Thymus (tissue), 11 donors: Measurements from ENCODE around the gene CMA1. TPM values are rescaled to one million over a fixed set of nuclear protein-coding genes. Genes with fewer than 3 reads are reported as not detected.
"Not testable (repeated sequence)": the region's sequence is repeated elsewhere in the genome, so short reads cannot be mapped to it uniquely, and the experiment has no call there.

Experiments used
- DNase-seq, 9 donors: peaks; one replicate each; pipeline ENCODE4 v3.0.0-alpha.2; 2013; ENCODE audit warnings: low spot score in 9 of 9, low read depth in 6 of 9, missing footprints in 1 of 9
- H3K27ac ChIP-seq, 2 donors: one replicate each; pipeline ENCODE4 v1.5.1; 2013; ENCODE audit warnings: control low read depth in 1 of 2, low read depth in 1 of 2, low read length in 1 of 2, mild to moderate bottlenecking in 1 of 2, moderate library complexity in 1 of 2
- H3K27me3 ChIP-seq, 2 donors: one replicate each; pipeline ENCODE4 v1.5.1; 2013; ENCODE audit warnings: low read length in 1 of 2; ENCODE audit not compliant: control insufficient read depth in 2 of 2, insufficient read depth in 1 of 2
- H3K36me3 ChIP-seq, 2 donors: one replicate each; pipeline ENCODE4 v1.5.1; 2013; ENCODE audit warnings: low read length in 1 of 2, mild to moderate bottlenecking in 1 of 2, moderate library complexity in 1 of 2; ENCODE audit not compliant: control insufficient read depth in 2 of 2, insufficient read depth in 2 of 2
- H3K4me1 ChIP-seq, 2 donors: one replicate each; pipeline ENCODE4 v1.5.1; 2013; ENCODE audit warnings: low read length in 2 of 2; ENCODE audit not compliant: control insufficient read depth in 2 of 2, insufficient read depth in 2 of 2
- H3K4me3 ChIP-seq, 2 donors: one replicate each; pipeline ENCODE4 v1.5.1; 2013; ENCODE audit warnings: low read length in 2 of 2, control low read depth in 1 of 2, mild to moderate bottlenecking in 1 of 2
- H3K9me3 ChIP-seq, 2 donors: one replicate each; pipeline ENCODE4 v1.5.1; 2013; ENCODE audit warnings: low read length in 1 of 2, mild to moderate bottlenecking in 1 of 2; ENCODE audit not compliant: control insufficient read depth in 2 of 2, insufficient read depth in 1 of 2
- WGBS: extraction: QIAGEN DNeasy Blood & Tissue Kit; methylation state at CpG from one replicate; pipeline ENCODE4 v1.1.7; 2013; 5-methylcytosine and 5-hydroxymethylcytosine counted together
- polyA plus RNA-seq: library from polyadenylated mRNA; stranded (reverse); fragments of 200-250 nt; gene quantifications from one replicate; pipeline ENCODE4 v1.2.3, GENCODE V29; 2013
- total RNA-seq: library from RNA; stranded (reverse); fragments of 120-200 nt; gene quantifications from one replicate; pipeline ENCODE4 v1.2.4, GENCODE V29; 2013
- donor health status: healthy.

CMA1 gene
- total and polyA plus RNA-seq, 2 donors, result 0.28 to 0.96 TPM

- peaks cover 0 to 3% of the 10 kb centered on the region in 2 donors for H3K4me1 ChIP-seq
- H3K36me3 ChIP-seq, result no peaks in the 10 kb centered on the region
- WGBS, result 88% methylated on average over 1 of the region's 1 CpG
- no peaks in the 10 kb centered on the region for H3K27me3 ChIP-seq
- no peak overlapping the region for H3K27ac ChIP-seq
- H3K9me3 ChIP-seq, result no peaks in the 10 kb centered on the region
- no peak overlapping the region for H3K4me3 ChIP-seq
- DNase-seq, result no peak
Measured at GRCh38 chr14:24514209-24514608, 6.1 kb upstream of the CMA1 start.

GRCh38 chr14:24513009-24513408 lies 4.9 kb upstream of the CMA1 start:
- Histone ChIP-seq H3K9me3 (no peaks in the 10 kb centered on the region), H3K4me3 (no peak overlapping the region), H3K36me3 (no peaks in the 10 kb centered on the region), H3K27ac (no peak overlapping the region), H3K4me1 (peaks cover 0 to 3% of the 10 kb centered on the region in 2 donors), H3K27me3 (no peaks in the 10 kb centered on the region)
- 33% methylated on average over 2 of the region's 2 CpGs for WGBS
- no peak for DNase-seq

DNA sequence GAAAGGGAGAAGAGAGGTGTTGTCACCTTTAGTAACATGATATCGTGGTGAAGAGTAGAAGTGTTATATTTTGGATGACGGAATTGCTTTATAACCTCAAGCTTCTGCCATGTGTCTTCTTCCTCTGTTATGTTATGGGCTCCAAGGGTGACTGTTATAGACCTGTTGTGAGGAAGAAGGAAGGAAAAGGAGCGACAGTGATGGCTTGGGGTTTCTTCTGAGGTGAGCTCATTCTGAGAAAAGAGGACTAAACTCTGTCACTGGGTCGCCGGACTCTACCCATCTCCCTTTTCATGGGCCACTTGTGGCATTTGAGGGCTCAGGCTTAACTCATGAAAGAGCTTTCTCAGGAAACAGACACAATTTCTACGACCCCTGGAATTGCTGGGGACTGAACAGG lies 1.6 kb downstream of the CMA1 start:
- Histone ChIP-seq H3K36me3 (no peaks in the 10 kb centered on the region), H3K9me3 (no peaks in the 10 kb centered on the region), H3K4me3 (no peak overlapping the region), H3K27me3 (no peaks in the 10 kb centered on the region), H3K4me1 (no peaks in the 10 kb centered on the region), H3K27ac (no peak overlapping the region)
- 87% methylated on average over 6 of the region's 6 CpGs for WGBS
- DNase-seq, result no peak

- H3K27ac ChIP-seq, result no peak overlapping the region
- H3K9me3 ChIP-seq, result no peaks in the 10 kb centered on the region
- no peaks in the 10 kb centered on the region for H3K36me3 ChIP-seq
- peak in 1 of 9 donors; percentile 11 for DNase-seq
- H3K4me1 ChIP-seq, result no peaks in the 10 kb centered on the region
- WGBS, result 90% methylated on average over 5 of the region's 5 CpGs
- no peak overlapping the region for H3K4me3 ChIP-seq
- H3K27me3 ChIP-seq, result no peaks in the 10 kb centered on the region
Measured at GRCh38 chr14:24504425-24504950, 3.6 kb downstream of the CMA1 start.

DNA sequence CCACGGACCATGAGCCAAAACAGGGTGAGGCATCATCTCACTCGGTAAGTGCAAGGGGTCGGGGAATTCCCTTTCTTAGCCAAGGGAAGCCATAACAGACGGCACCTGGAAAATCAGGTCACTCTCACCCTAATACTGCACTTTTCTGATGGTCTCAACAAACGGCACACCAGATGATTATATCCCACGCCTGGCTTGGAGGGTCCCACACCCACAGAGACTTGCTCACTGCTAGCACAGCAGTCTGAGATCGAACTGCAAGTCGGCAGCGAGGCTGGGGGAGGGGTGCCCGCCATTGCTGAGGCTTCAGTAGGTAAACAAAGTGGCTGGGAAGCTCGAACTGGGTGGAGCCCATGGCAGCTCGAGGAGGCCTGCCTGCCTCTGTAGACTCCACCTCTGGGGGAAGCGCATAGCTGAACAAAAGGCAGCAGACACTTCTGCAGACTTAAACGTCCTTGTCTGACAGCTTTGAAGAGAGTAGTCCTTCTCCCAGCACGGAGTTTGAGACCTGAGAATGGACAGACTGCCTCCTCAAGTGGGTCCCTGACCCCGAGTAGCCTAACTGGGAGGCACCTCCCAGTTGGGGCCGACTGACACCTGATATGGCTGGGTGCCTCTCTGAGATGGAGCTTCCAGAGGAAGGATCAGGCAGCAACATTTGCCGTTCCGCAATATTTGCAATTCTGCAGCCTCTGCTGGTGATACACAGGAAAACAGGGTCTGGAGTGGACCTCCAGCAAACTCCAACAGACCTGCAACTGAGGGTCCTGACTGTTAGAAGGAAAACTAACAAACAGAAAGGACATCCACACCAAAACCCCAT lies 16.3 kb downstream of the CMA1 start:
- H3K9me3 ChIP-seq, H3K36me3 ChIP-seq, DNase-seq, H3K4me3 ChIP-seq, H3K27me3 ChIP-seq, H3K4me1 ChIP-seq, H3K27ac ChIP-seq: not testable (repeated sequence)
- WGBS, result 90% methylated on average over 19 of the region's 19 CpGs

- Histone ChIP-seq H3K4me1 (peaks cover 15 to 16% of the 10 kb centered on the region in 2 donors), H3K27me3 (no peaks in the 10 kb centered on the region), H3K36me3 (no peaks in the 10 kb centered on the region), H3K27ac (peak overlapping the region in 1 of 2 donors; percentile 69), H3K9me3 (no peaks in the 10 kb centered on the region), H3K4me3 (no peak overlapping the region)
- WGBS, result 18% methylated on average over 4 of the region's 4 CpGs
- peak in 3 of 9 donors; percentile 50 to 82 (median 57) for DNase-seq
Measured at GRCh38 chr14:24483604-24484252, 24.3 kb downstream of the CMA1 start.

- H3K27ac ChIP-seq, H3K27me3 ChIP-seq, H3K36me3 ChIP-seq, H3K9me3 ChIP-seq, DNase-seq, H3K4me3 ChIP-seq: not testable (repeated sequence)
- H3K4me1 ChIP-seq, result peaks cover 15 to 16% of the 10 kb centered on the region in 2 donors
- WGBS, result 86% methylated on average over 2 of the region's 2 CpGs
Measured at GRCh38 chr14:24482699-24483303, 25.3 kb downstream of the CMA1 start.

DNA sequence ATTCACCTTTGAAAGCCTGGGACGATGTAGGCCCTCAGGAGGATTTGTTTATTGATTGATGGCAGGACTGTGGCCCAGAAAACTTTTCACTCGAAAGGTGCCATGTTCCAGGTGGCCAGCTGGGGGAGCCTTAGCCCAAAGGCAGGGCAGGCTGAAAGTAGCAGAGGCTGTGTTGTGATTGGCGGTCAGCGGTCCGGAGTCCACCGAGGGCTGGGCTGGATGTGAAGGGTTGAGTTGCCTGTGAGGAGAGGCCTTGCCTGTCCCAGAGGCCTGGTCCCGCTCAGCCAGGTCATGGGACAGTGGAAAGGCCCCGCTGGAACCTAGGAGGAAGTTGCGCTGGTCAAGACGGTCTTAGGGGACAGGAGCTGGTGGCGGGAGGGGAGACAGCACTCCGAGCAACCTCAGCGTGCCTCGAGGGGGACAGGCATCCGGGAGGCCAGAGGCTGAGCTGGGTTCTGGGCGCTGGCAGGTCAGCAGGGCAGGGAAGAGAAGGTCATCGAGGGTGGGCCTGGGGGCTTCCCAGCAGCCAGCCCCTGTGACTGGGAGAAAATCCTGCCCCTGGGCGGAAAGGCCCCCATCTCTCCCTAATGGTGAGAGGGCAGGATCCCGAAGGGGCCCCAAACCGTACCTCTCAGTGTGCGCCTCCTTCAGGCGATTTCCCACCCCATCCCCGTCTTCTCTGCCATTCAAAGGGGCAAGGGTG lies 26.3 kb downstream of the CMA1 start:
- H3K27me3 ChIP-seq, result no peaks in the 10 kb centered on the region
- no peak overlapping the region for H3K4me3 ChIP-seq
- DNase-seq, result peak in 2 of 9 donors; percentile 35 to 51
- H3K4me1 ChIP-seq, result peaks cover 15 to 16% of the 10 kb centered on the region in 2 donors
- H3K36me3 ChIP-seq, result no peaks in the 10 kb centered on the region
- no peaks in the 10 kb centered on the region for H3K9me3 ChIP-seq
- no peak overlapping the region for H3K27ac ChIP-seq
- WGBS, result 57% methylated on average over 23 of the region's 23 CpGs
